Measurements from ENCODE around the gene SHKBP1.

DNA sequence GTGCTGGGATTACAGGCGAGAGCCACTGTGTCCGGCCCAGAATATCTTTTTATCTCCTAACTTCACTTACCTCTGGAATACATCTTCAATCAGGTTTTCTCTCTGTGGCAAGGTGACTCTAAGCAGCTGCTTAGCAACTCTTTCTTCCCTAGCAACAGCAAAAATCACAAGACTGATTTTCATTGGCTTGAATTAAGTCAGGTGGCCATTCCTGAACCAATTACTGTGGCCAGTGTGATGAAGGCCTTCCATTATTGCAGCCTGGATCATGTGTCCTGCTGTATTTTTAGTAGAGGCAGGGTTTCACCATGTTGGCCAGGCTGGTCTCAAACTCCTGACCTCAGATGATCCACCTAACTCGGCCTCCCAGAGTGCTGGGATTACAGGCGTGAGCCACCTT lies 15.5 kb downstream of the SHKBP1 start:
- TF ChIP-seq EP300 (IDR thresholded peaks at IDR 0.05; ENCODE audit: borderline replicate concordance in 1 of 2, control insufficient read depth in 1 of 2, low read depth in 2 of 2, low read length in 2 of 2) (no peak), YBX1 (IDR thresholded peaks at IDR 0.05) (no peak), CHD2 (IDR thresholded peaks at IDR 0.05; ENCODE audit: borderline replicate concordance, low read depth, low read length) (no peak), POLR2A (IDR thresholded peaks at IDR 0.05; ENCODE audit: low read depth, low read length) (no peak), KDM1A (IDR thresholded peaks at IDR 0.05; ENCODE audit: borderline replicate concordance) (no peak), EZH2 (IDR thresholded peaks at IDR 0.05; ENCODE audit: borderline replicate concordance, control insufficient read depth, low read depth, low read length) (no peak), NFYB (IDR thresholded peaks at IDR 0.05; ENCODE audit: insufficient read depth, low read depth, low read length) (peak; percentile 84), MYC (IDR thresholded peaks at IDR 0.05; ENCODE audit: insufficient read depth, insufficient read length, insufficient replicate concordance, low read length, severe bottlenecking) (no peak), TBL1XR1 (IDR thresholded peaks at IDR 0.05; ENCODE audit: low read depth, low read length) (no peak), JUND (IDR thresholded peaks at IDR 0.05; ENCODE audit: low read depth, low read length) (no peak), TCF3 (IDR thresholded peaks at IDR 0.05; ENCODE audit: borderline replicate concordance, insufficient read depth, low read depth, low read length) (no peak)
- TF ChIP-seq, protein P1, sequence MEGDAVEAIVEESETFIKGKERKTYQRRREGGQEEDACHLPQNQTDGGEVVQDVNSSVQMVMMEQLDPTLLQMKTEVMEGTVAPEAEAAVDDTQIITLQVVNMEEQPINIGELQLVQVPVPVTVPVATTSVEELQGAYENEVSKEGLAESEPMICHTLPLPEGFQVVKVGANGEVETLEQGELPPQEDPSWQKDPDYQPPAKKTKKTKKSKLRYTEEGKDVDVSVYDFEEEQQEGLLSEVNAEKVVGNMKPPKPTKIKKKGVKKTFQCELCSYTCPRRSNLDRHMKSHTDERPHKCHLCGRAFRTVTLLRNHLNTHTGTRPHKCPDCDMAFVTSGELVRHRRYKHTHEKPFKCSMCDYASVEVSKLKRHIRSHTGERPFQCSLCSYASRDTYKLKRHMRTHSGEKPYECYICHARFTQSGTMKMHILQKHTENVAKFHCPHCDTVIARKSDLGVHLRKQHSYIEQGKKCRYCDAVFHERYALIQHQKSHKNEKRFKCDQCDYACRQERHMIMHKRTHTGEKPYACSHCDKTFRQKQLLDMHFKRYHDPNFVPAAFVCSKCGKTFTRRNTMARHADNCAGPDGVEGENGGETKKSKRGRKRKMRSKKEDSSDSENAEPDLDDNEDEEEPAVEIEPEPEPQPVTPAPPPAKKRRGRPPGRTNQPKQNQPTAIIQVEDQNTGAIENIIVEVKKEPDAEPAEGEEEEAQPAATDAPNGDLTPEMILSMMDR (IDR thresholded peaks at IDR 0.05 in 2 of 3, conservative IDR thresholded peaks at IDR 0.05 in 1 of 3; ENCODE audit: control insufficient read depth in 2 of 3, extremely low read depth in 1 of 3, insufficient read depth in 1 of 3, low read depth in 3 of 3, low read length in 3 of 3) = no peak
- TF ChIP-seq, protein P2, sequence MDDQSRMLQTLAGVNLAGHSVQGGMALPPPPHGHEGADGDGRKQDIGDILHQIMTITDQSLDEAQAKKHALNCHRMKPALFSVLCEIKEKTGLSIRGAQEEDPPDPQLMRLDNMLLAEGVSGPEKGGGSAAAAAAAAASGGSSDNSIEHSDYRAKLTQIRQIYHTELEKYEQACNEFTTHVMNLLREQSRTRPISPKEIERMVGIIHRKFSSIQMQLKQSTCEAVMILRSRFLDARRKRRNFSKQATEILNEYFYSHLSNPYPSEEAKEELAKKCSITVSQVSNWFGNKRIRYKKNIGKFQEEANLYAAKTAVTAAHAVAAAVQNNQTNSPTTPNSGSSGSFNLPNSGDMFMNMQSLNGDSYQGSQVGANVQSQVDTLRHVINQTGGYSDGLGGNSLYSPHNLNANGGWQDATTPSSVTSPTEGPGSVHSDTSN (IDR thresholded peaks at IDR 0.05; ENCODE audit: insufficient replicate concordance, low read depth, low read length) = no peak
- TF ChIP-seq, protein P3, sequence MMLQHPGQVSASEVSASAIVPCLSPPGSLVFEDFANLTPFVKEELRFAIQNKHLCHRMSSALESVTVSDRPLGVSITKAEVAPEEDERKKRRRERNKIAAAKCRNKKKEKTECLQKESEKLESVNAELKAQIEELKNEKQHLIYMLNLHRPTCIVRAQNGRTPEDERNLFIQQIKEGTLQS (IDR thresholded peaks at IDR 0.05; ENCODE audit: borderline replicate concordance, extremely low read depth, low read depth, low read length) = peak; percentile 23; the same call in 1 of the 2 replicates
